GM19035 (cell line): ENCODE measurements around the gene MAP3K7.
"Not testable (repeated sequence)": the region's sequence is repeated elsewhere in the genome, so short reads cannot be mapped to it uniquely, and the experiment has no call there.

Source experiments
- ATAC-seq: cut with Tn5 transposase; IDR thresholded peaks from one replicate; pipeline ENCODE4 v1.9.1; 2021; ENCODE audit not compliant: unreplicated experiment

The MAP3K7 gene

GRCh38 chr6:90578894-90579549, 7.8 kb downstream of the MAP3K7 start:
- no peak for ATAC-seq

- no peak for ATAC-seq
Measured at GRCh38 chr6:90575267-90575666, 11.6 kb downstream of the MAP3K7 start.

GRCh38 chr6:90574610-90575009, 12.3 kb downstream of the MAP3K7 start:
- ATAC-seq = no peak

- ATAC-seq = no peak
Measured at GRCh38 chr6:90573624-90574023, 13.2 kb downstream of the MAP3K7 start.

- no peak for ATAC-seq
Measured at GRCh38 chr6:90572856-90573255, 14.0 kb downstream of the MAP3K7 start.

- ATAC-seq = no peak
Measured at GRCh38 chr6:90569223-90569622, 17.6 kb downstream of the MAP3K7 start.

GRCh38 chr6:90567682-90568081, 19.2 kb downstream of the MAP3K7 start:
- ATAC-seq = not testable (repeated sequence)

- ATAC-seq = not testable (repeated sequence)
Measured at GRCh38 chr6:90562341-90562740, 24.5 kb downstream of the MAP3K7 start.

GRCh38 chr6:90559931-90560330, 26.9 kb downstream of the MAP3K7 start:
- ATAC-seq = no peak

- ATAC-seq = no peak
Measured at GRCh38 chr6:90557006-90557405, 29.9 kb downstream of the MAP3K7 start.

GRCh38 chr6:90547991-90548390, 38.9 kb downstream of the MAP3K7 start:
- ATAC-seq = no peak

GRCh38 chr6:90547079-90547478, 39.8 kb downstream of the MAP3K7 start:
- ATAC-seq = no peak

GRCh38 chr6:90545448-90545847, 41.4 kb downstream of the MAP3K7 start:
- no peak for ATAC-seq

- ATAC-seq = no peak
Measured at GRCh38 chr6:90544741-90545140, 42.1 kb downstream of the MAP3K7 start.

- no peak for ATAC-seq
Measured at GRCh38 chr6:90544081-90544480, 42.8 kb downstream of the MAP3K7 start.

- ATAC-seq = no peak
Measured at GRCh38 chr6:90541221-90541620, 45.7 kb downstream of the MAP3K7 start.

GRCh38 chr6:90538278-90539046, 48.4 kb downstream of the MAP3K7 start:
- ATAC-seq = no peak

- no peak for ATAC-seq
Measured at GRCh38 chr6:90537723-90538258, 49.1 kb downstream of the MAP3K7 start.

- no peak for ATAC-seq
Measured at GRCh38 chr6:90537027-90537426, 49.8 kb downstream of the MAP3K7 start.

- no peak for ATAC-seq
Measured at GRCh38 chr6:90536520-90536919, 50.4 kb downstream of the MAP3K7 start.

GRCh38 chr6:90534337-90535025, 52.4 kb downstream of the MAP3K7 start:
- no peak for ATAC-seq
